HT-29 (cell line): ENCODE data around the gene NOX4. TPM values are rescaled to one million over a fixed set of nuclear protein-coding genes. Genes with fewer than 3 reads are reported as not detected.
A peak's percentile ranks its signal among the peaks of the same experiment; 100 is the strongest.

Source experiments
- DNase-seq: peaks from one replicate; pipeline ENCODE4 v3.0.0-alpha.2; 2015; ENCODE audit warnings: low spot score
- total RNA-seq: library from RNA; depleted of rRNA; stranded (reverse); fragments of >200 nt; shearing (Covaris generic); gene quantifications from 2 replicates; pipeline ENCODE4 v1.2.3, GENCODE V29; 2014; rRNA removed

Gene NOX4
- total RNA-seq: not detected in 2 replicates

DNA sequence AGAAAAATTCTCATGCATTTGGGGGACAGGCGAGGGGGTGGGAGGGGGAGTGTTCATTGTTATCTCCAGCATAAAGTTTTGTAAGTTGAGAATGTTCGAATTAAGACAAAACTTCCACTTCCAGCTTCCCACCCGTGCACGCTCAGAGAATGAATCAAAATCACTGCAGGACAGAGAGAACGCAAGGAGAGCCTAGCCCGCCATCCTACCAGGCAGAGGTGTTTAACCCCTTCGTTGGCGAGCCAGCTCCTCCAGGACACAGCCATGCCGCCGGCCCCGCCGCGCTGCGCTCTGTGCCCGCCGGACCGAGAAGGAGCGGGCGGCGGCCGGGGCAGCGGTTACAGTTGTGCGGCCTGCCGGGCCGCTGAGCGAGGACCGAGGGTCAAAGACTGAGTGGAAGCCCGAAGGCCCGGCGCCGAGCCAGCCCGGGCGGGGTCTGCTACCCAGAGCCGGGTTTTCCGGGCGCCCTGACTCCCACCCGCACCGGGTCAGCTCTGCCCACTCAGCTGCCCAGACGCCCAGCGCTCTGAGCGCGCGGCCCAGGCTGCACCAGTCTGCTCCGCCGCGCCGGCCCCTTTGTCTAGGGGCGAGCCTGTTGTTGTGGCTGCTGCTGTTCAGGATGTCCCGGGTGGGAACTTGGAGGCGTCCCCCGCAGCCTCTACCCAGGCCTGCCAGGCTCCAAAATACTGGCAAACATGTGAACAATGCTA is at the start of gene NOX4:
Gene NOX4, minus strand, starts transcription at position 395 of the 710 bp plus-strand sequence. Its CDS starts 129 bp downstream, at position 266.
- no peak for DNase-seq

DNA sequence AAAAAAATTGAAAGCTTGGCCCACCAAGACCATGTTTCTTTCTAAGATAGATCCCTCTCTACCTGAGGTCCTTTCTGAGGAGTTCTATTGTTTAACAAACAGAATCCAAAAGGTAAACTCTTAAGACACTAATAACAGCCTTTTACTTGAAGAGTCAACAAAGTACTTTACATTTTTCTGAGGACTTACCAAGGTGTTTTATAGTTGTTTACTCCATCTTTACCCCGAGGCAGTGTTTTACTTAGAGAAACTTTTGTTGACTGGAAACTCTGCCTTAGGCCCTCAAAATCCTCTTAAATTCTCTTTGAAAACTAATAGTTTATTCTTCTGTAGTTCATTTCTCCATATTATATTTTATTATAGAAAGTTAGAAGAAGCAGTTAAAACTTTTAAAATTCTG is 49.7 kb upstream of the NOX4 start:
- no peak for DNase-seq

DNA sequence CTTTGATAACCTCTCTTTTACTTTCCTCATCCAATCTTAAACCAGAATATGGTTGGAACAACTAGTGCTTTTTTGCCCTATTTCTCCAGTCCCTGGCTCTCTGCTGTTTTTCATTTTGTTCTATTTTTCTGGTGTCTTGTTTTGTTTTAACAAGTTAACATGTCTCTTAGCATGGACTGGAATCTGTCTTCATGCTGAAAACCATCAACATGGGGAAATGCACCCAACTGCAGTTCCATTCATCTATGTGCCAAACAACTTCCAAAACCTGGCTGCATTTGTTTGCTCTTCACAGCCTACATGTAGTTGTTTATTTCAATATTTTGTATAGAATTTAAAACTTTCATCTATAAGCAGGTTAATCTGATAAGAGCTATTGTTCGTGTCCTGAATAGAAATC is 46.8 kb upstream of the NOX4 start:
- DNase-seq: no peak

DNA sequence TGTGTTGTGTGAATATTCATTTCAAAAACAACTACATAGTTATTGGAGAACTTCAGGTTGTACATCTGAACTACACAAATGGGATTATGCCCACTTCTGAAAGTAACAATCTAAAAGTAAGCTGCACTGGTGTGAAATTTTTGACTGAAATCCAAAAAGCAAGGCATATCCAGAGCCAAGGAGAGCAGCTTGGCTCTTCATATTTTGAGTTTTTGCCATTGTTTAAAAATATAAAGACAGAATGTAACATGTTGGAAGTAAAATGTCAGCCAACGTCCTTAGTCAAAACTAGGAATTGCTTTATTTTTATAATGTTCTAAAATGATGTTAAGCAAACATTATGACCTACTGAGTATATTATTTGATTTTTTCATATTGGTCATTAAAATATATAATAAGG is 45.8 kb upstream of the NOX4 start:
- DNase-seq: no peak

DNA sequence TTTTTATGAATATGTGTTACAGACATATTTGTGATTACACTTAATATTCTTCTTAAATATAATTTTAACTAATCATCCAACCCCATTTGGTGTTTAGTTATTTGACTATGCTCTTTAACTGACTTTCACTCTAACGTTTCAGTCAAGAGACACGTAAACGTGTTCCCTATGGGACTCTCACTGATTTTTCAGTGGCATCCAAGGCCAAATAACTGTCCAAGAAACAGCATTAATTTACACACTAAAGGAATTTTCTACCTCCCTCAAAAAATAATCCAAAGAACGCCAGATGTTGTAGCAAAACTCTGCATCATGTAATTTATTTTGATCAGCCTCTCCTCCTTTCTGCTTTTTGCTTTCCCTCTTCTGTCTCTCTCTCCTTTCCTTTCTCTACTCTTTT is 44.0 kb upstream of the NOX4 start:
- no peak for DNase-seq

DNA sequence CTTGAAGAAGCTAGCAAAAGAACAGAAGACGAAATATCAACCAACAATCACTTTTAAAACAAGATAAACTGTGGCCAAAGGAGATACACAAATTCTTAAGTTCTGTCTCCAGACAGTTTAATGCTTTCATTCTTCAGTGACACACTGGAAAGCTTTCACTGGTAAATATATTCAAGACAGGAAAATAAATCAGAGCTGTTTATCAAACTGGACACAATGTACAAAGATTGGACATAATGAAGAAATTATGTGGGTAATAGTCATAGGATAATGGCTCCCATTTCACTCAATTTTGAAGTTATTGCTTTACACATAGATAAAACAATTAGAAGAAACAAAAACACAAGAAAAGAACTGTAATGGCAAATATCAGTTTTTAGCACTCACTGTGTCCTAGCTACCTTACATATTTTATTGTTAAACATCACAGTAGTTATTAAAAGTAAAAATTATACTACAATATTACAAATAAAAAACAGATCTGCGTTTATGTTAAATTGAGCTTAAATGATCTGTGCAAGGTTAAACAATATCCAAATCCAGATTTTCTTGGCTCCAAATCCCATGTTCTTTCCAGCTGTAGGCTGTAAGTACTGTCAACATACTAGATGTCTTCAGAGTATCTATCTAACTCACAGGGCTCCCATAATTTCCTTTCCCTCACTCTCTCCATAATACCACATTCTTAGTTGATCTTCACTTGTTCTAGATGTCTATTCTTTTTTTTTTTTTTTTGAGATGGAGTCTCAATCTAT is 38.6 kb upstream of the NOX4 start:
- no peak for DNase-seq

DNA sequence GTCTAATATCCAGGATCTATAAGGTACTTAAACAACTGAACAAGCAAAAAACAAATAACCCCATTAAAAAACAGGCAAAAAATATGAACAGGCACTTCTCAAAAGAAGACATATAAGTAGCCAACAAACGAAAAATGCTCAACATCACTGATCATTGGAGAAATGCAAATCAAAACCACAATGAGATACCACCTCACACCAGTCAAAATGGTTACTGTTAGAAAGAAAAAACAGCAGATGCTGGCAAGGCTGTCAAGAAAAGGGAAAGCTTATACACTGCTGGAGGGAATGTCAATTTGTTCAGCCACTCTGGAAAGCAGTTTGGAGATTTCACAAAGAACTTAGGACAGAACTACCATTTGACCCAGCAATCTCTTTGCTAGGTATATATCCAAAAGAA is 30.6 kb upstream of the NOX4 start:
- no peak for DNase-seq

DNA sequence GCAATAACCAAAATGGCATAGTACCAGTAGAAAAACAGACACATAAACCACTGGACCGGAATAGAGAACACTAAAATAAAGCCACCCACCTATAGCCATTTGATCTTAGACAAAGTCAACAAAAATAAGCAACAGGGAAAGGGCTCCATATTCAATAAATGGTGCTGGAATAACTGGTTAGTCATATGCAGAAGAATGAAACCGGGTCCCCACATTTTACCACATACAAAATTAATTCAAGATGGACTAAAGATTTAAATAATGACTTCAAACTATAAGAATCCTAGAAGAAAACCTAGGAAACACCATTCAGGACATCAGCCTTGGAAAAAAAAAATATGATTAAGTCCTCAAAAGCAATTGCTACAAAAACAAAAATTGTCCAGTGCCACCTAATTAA is 30.1 kb upstream of the NOX4 start:
- DNase-seq: no peak

DNA sequence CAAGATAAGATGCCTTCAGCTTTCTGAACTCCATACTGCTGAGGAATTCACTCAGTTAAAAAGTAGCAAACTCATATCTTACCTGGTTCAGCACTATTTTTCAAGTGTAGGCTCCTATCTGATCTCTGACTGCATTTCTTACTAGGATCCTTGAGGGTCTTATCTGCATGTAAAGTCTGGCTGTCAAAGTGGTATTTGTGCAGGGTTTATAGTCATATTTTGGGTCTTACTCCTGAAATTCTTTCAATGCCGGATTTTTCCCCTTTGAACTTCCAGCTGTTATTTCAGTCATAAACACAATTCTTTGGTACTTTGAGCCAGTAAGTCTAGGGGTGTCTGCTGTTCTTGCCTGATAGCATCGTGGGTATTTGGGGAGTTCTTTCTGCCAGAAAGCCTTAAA is 25.3 kb upstream of the NOX4 start:
- DNase-seq: no peak

DNA sequence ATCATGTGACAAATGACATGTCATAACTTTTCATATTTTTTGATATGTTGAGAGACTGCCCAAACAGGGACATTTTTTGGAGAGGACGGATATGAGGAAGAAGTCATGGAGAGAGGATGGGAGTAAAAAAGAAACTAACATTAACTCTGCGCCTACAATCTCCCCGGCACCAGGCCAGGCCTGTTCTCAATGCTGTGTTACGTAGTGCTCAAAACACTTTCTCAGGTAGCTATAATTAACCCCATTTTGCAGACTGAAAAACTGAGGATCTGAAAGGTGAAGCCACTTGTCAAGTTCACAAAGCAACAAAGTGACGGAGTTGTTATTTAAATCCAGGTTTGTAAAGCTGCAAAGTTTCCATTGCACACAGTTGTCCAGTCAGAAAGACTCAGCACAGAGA is 17.4 kb upstream of the NOX4 start:
- no peak for DNase-seq

DNA sequence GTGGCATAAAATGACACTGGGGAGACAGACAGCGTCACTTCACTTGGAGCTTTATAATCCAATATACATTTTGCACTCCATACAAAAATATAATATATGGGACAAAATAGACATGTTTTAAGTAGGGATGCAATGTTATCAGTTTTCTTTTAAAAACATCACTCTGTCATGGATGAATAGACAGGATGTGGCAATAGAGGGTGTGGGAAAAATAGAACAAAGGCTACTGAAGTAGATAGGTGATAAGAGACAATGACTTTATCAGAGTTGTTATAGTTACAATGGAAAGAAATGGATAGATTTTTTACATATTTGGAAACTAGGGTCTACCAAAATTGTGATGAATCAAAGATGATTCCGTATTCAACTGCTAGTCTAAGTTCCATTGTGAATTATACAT is 13.1 kb upstream of the NOX4 start:
- DNase-seq: no peak

DNA sequence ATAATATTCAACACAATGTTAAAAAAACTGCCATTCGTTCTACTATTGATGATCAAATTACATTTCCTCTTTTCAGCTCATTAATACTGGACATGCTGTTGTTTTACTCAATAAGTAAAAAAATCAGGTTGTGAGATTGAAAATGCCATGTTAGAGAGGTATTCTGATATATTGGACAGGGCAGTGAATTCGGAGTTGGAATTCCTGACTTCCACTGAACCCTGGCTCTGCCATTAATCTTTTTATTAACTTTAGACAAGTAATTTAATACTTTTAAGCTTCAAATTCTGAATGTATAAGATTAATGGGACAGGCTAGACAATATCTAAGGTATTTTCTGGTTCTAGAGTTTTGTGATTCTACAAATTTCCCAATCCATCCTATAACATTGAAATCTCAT is 12.2 kb upstream of the NOX4 start:
- DNase-seq: no peak

DNA sequence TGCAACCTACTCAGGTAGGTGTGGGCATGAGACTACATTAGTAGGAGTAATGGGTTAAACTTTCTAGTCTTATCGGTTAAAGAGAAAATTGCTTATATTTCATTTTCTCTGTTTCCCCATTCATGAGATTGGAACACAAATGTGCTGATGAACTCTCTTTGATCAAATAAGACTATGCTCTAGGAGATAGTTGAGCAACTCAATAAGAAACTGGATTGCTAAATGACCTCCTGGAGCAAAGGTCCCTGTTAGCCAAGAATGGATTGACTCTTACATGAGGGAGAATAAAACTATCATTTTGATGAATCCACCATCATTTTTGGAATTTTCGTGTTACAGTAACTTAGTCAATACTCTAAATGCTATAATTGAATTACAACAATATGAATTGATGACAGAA is 11.1 kb upstream of the NOX4 start:
- DNase-seq: no peak

DNA sequence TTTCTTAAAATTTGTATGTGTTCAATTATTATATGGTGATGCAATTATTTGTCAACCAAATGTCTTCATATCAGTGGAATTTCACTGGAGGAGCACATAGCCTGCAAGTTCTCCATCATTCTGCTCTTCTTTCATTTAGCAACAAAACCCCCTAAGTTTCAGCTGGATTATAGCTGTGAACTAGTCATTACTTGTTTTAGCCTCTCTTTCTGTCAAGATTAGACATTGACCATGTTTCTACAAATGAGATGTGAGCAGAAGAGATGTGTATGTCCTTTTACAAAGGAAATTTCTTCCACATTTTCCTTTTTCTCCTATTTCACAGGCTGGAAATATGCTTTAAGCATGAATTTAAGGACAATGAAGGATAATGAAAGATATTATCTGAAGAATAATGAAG is 9.2 kb upstream of the NOX4 start:
- no peak for DNase-seq

DNA sequence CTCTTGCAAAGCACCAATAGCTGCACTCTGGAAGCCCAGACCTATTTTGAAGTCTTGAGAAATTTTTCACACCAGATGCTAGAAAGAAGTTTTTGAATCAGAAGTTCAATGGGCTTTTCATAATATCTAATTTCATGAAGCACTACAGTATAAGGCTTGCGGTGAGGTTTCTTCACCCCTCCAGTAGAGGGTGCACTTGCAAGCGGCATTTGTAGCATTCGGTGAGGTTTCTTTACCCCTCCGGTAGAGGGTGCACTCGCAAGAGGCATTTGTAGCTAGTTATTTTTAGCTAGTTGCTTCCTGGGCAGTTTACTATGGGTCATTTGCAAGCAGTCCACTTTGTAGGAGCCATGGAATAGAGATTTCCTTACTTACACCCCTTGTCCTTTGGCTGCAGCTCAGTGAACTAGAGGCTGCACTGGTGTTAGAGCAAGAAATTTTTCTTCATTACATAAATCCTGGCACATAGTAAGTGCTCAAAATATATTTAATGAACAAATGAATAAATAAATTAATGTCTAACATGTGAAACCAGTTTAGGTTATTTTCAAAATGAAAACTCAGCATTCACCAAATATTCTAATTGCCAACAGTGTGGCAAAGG is 7.8 kb upstream of the NOX4 start:
- DNase-seq: peak; percentile 40

DNA sequence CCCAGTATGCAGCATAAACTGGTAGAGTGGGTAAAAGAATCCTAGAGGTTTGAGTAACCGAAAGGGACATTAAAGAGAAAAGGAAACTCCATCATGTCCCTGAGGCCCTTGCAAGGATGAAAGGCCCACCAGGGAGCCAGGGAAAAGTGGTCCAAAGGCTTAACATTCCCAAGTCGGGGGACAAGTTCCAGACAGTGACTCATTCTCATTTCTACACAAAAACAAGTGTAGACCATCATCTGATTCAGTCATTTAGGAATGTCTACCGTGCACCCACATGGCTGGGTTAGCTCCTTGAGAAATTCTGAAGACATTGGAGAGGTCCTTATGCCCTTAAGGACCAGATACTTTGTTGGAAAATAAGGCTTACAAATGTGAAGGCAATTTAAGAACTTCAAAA is 4.8 kb upstream of the NOX4 start:
- no peak for DNase-seq

DNA sequence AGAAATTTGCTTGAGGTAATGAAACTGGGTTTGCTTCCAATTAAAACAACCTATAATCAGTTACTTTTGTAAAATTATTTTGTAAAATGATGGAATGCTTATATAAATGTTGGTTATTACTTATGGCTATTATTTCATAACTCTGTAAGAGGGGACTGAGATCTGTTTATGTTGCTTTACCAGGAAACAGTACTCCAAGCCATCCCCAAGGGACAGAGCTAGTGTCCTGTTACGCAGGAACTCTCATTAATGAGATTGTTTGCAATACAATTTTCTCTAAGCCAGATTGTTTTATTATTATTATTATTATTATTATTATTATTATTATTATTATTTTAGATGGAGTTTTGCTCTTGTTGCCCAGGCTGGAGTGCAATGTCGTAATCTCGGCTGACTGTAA is 2.3 kb upstream of the NOX4 start:
- no peak for DNase-seq

DNA sequence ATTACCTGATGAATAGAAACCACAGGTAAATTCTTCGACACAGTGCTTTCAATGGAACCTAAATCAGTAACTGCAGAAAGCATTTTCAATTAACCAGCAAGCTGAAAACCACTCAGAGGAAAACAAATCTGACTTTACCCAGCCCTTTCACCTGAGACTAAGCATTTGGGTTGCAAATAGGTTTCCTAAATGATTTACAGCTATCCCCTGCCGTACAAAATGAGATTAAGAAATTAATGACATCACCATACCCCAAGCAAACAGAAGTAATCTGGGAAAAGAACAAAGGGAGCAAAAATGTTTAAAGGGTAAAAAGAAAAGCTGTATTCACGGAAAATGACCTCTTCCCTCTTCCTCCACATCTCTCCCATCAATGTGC is 584 bp downstream of the NOX4 start:
- no peak for DNase-seq

DNA sequence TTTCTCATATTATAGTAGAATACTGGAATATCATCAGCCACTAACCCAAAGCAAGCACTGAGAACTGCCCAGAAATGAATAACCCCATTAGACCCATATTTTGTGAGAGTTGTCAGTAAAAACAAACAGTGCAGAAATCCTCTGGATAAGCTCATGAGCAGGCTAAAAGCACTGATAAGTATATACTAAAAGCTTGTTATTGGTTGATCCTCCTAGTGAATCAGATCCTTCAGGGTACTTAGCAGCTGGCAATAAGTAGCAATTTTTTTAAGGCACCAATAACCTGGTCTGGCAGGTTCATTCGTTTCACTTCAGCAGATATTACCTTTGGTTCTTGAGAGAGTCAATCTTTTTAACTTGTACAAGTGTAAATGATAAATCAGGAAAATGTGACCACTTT is 1.2 kb downstream of the NOX4 start:
- DNase-seq: no peak

DNA sequence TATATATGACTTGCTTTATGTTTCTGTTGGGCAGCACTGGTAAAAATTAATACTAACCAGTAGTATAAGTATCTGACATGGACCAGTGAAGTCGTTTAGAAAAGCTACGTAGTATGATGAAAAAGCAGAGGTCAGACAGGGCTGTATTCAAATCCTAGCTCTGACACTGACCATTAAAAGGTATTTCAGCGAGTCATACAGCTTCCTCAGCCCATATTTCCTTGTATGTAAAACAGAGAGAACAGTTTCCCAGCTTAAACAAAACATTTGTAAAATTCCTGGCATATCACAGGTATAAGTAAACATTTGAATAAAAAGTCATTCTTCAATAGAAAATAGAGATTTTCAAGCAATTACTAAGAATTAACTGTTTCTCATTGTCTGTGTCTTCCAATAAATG is 4.2 kb downstream of the NOX4 start:
- DNase-seq: no peak

DNA sequence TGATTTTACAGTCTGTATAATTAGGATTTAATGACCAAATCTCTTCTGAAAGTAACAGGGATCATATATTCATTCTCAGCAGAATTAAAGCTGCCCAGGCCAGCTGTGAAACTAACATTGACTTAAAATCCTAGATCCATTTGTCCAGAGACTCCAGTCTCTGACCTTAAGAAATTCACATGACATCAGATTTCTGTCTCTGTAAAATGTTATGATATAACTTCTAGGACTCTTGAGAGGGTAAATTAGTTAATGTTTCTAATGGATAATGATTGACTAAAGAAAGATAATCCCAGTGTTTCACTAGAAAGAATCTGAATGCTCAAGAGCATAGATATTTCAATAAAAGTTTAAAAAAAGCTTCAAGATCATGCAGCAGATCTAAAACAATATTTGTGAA is 6.3 kb downstream of the NOX4 start:
- no peak for DNase-seq

DNA sequence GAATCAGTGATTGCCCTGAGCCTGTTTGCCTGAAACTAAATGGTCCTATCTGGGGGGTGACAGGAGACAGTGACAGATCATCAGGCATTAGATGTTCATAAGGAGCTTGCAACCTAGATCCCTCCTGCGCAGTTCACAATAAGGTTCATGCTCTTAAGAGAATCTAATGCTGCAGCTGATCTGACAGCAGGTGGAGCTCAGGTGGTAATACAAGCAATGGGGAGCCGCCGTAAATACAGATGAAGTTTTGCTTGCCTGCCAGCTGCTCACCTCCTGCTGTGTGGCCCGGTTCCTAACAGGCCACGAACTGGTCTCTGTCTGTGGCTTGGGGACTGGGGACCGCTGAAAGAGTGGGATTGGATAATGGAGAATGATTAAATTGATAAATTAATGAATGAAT is 14.0 kb downstream of the NOX4 start:
- DNase-seq: peak; percentile 52

DNA sequence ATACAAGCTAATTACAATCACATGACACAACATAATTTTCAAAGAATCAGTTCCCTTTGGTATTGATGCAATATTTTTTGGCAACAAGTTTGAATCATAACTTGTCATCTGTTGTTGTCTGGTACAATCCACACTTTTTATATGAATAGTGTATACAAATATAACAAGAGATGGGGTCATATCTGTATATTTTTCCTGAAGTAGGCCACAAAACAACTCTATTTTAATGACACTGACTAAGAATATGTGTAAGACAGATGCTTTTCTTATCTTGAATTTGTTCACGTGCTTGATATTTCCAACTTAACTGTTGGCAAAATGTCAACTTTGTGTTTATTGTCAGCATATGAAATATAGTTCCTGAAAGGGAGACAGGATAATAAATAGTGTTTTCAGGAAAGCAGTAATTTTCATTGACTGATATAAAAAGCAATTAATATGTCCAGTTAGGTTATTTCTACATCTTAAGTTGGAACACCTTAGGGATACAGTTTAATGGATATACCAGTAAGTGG is 27.9 kb downstream of the NOX4 start:
- DNase-seq: no peak
